Stomach (tissue), 9 donors: ENCODE results near the gene SLC4A1AP. TPM values are rescaled to one million over a fixed set of nuclear protein-coding genes. Genes with fewer than 3 reads are reported as not detected.

Experiments used
- DNase-seq, 2 donors: peaks; one replicate each; pipeline versions ENCODE4 v3.0.0 to v3.0.0-alpha.2; 2013 to 2019
- H3K27ac ChIP-seq, 5 donors: fragments of 200-600 bp in 4 of 5; sonication (generic) in 4 of 5; one replicate each; pipeline ENCODE4 v1.5.1; 2013 to 2019; ENCODE audit warnings: mild to moderate bottlenecking in 1 of 5, moderate library complexity in 1 of 5
- H3K27me3 ChIP-seq, 3 donors: fragments of 200-600 bp; sonication (generic); one replicate each; pipeline ENCODE4 v1.5.1; 2017 to 2019; ENCODE audit warnings: mixed run types in 1 of 3
- H3K36me3 ChIP-seq, 4 donors: fragments of 200-600 bp; sonication (generic); 1 replicate in 3 of 4; 2 replicates in 1 of 4; pipeline ENCODE4 v1.5.1; 2016 to 2019
- H3K4me1 ChIP-seq, 4 donors: fragments of 200-600 bp; sonication (generic); one replicate each; pipeline ENCODE4 v1.5.1; 2016 to 2019
- H3K4me3 ChIP-seq, 4 donors: fragments of 200-600 bp; sonication (generic) in 3 of 4; one replicate each; pipeline ENCODE4 v1.5.1; 2016 to 2019; ENCODE audit warnings: mild to moderate bottlenecking in 1 of 4
- H3K9me3 ChIP-seq, 4 donors: fragments of 200-600 bp; sonication (generic); one replicate each; pipeline ENCODE4 v1.5.1; 2016 to 2019
- CTCF ChIP-seq, 7 experiments: fragments of 450-650 bp in 4 of 7; fragments of 200-600 bp in 3 of 7; sonication (generic) in 3 of 7; IDR thresholded peaks; one replicate each; pipeline ENCODE4 v1.5.1; 2016 to 2019; ENCODE audit warnings: antibody characterized with exemption in 7 of 7, control low read depth in 2 of 7, mild to moderate bottlenecking in 1 of 7
- EP300 ChIP-seq: sonication (generic); formaldehyde crosslinking; IDR thresholded peaks from one replicate; pipeline ENCODE4 v1.6.1; 2017; ENCODE audit warnings: antibody characterized with exemption
- POLR2A ChIP-seq, 4 donors: fragments of 450-650 bp; IDR thresholded peaks; one replicate each; pipeline ENCODE4 v1.6.1; 2016; ENCODE audit warnings: antibody characterized with exemption in 4 of 4, control low read depth in 2 of 4, mild to moderate bottlenecking in 1 of 4, moderate library complexity in 1 of 4
- POLR2AphosphoS5 ChIP-seq, 3 donors: sonication (generic); formaldehyde crosslinking; IDR thresholded peaks; one replicate each; pipeline ENCODE4 v1.6.1; 2016; ENCODE audit warnings: antibody characterized with exemption in 3 of 3
- WGBS, 5 donors: extraction: QIAGEN DNeasy Blood & Tissue Kit in 3 of 5; methylation state at CpG; one replicate each; pipeline versions ENCODE4 v1.1.5 to v1.1.7; 2013 to 2018; 5-methylcytosine and 5-hydroxymethylcytosine counted together
- intact Hi-C: fragments of 100-400 bp; cut with DNase I; formaldehyde crosslinking; loops from one replicate; pipeline ENCODE4 v1.15.1; 2023; ENCODE audit warnings: low total_unique reads
- polyA plus RNA-seq, 3 donors: library from polyadenylated mRNA; stranded (reverse); fragments of 200-250 nt; gene quantifications; one replicate each; pipeline ENCODE4 v1.2.3, GENCODE V29; 2013
- total RNA-seq, 5 donors: library from RNA; depleted of rRNA; stranded (reverse); fragments of >200 nt; gene quantifications; one replicate each; pipeline versions ENCODE4 v1.1.0 to v1.2.3, GENCODE V29; 2014 to 2016
- donor health status: healthy with polysubstance abuse.
- donor health status: Bipolar disorder and iron deficiency.
- donor health status: healthy.

Gene SLC4A1AP
- total and polyA plus RNA-seq, 8 donors = 11.2 to 58.9 (median 26.0) TPM

- TF ChIP-seq EP300 (no peak), POLR2A (IDR thresholded peaks at IDR 0.05) (no peak), CTCF (IDR thresholded peaks at IDR 0.05) (no peak), POLR2AphosphoS5 (IDR thresholded peaks at IDR 0.05) (no peak)
- no peak overlapping the region for H3K4me3 ChIP-seq
- no peak for DNase-seq
- no peaks in the 10 kb centered on the region for H3K27me3 ChIP-seq
- no peaks in the 10 kb centered on the region for H3K4me1 ChIP-seq
- peaks cover 60 to 100% (median 100%) of the 10 kb centered on the region in 4 donors for H3K36me3 ChIP-seq
- H3K9me3 ChIP-seq = no peaks in the 10 kb centered on the region
- H3K27ac ChIP-seq = no peak overlapping the region
- 81 to 90% (median 86%) methylated on average over 3 of the region's 3 CpGs for WGBS, 5 donors
- intact Hi-C loops = no loop called here
Measured at GRCh38 chr2:27638037-27638637, 25.6 kb upstream of the SLC4A1AP start.

GRCh38 chr2:27638709-27639108 is 25.0 kb upstream of the SLC4A1AP start:
- DNase-seq = no peak
- Histone ChIP-seq H3K27ac (no peak overlapping the region), H3K36me3 (peaks cover 60 to 100% (median 100%) of the 10 kb centered on the region in 4 donors), H3K27me3 (no peaks in the 10 kb centered on the region), H3K9me3 (no peaks in the 10 kb centered on the region), H3K4me3 (no peak overlapping the region), H3K4me1 (no peaks in the 10 kb centered on the region)
- intact Hi-C loops = no loop called here
- 57 to 90% (median 60%) methylated on average over 3 of the region's 3 CpGs for WGBS, 5 donors
- no peak for TF ChIP-seq EP300
- TF ChIP-seq CTCF (IDR thresholded peaks at IDR 0.05) = no peak
- no peak for TF ChIP-seq POLR2A (IDR thresholded peaks at IDR 0.05)
- TF ChIP-seq POLR2AphosphoS5 (IDR thresholded peaks at IDR 0.05) = no peak

GRCh38 chr2:27640722-27641245 is 22.9 kb upstream of the SLC4A1AP start:
- no peak for DNase-seq
- Histone ChIP-seq H3K4me3 (no peak overlapping the region), H3K27ac (no peak overlapping the region), H3K4me1 (no peaks in the 10 kb centered on the region), H3K27me3 (no peaks in the 10 kb centered on the region), H3K36me3 (peaks cover 47 to 100% (median 99%) of the 10 kb centered on the region in 4 donors), H3K9me3 (no peaks in the 10 kb centered on the region)
- no peak for TF ChIP-seq EP300
- TF ChIP-seq POLR2A (IDR thresholded peaks at IDR 0.05) = no peak
- TF ChIP-seq CTCF (IDR thresholded peaks at IDR 0.05) = no peak
- TF ChIP-seq POLR2AphosphoS5 (IDR thresholded peaks at IDR 0.05) = no peak
- intact Hi-C loops = no loop called here
- 59 to 76% (median 69%) methylated on average over 2 of the region's 2 CpGs for WGBS, 5 donors

GRCh38 chr2:27645197-27645596 is 18.5 kb upstream of the SLC4A1AP start:
- Histone ChIP-seq H3K9me3 (no peaks in the 10 kb centered on the region), H3K36me3 (peaks cover 48 to 100% (median 98%) of the 10 kb centered on the region in 4 donors), H3K4me3 (no peak overlapping the region), H3K27ac (no peak overlapping the region), H3K4me1 (no peaks in the 10 kb centered on the region), H3K27me3 (no peaks in the 10 kb centered on the region)
- TF ChIP-seq EP300 (no peak), CTCF (IDR thresholded peaks at IDR 0.05) (no peak), POLR2A (IDR thresholded peaks at IDR 0.05) (no peak), POLR2AphosphoS5 (IDR thresholded peaks at IDR 0.05) (no peak)
- no peak for DNase-seq
- intact Hi-C loops = no loop called here
